K562 (cell line): ENCODE measurements around the gene HNRNPF. TPM values are rescaled to one million over a fixed set of nuclear protein-coding genes. Genes with fewer than 3 reads are reported as not detected.

ENCODE experiments used
- CTBP1 ChIP-seq: fragments of 450-650 bp; IDR thresholded peaks from 2 replicates; pipeline ENCODE4 v1.6.1; 2016; ENCODE audit warnings: borderline replicate concordance
- EWSR1 ChIP-seq: fragments of 450-650 bp; IDR thresholded peaks from 2 replicates; pipeline ENCODE4 v1.6.1; 2018; ENCODE audit warnings: borderline replicate concordance, mild to moderate bottlenecking, low read depth, moderate library complexity; ENCODE audit not compliant: partially characterized antibody
- MED1 ChIP-seq: sonication (generic); formaldehyde crosslinking; IDR thresholded peaks from 2 replicates; pipeline ENCODE4 v1.8.1; 2023; ENCODE audit warnings: missing genetic modification reagents, borderline replicate concordance
- MEF2A ChIP-seq: IDR thresholded peaks from 2 replicates; pipeline ENCODE4 v1.6.1; 2011; ENCODE audit warnings: low read depth, mild to moderate bottlenecking, low read length, moderate library complexity; ENCODE audit not compliant: control insufficient read depth
- MYC ChIP-seq, 2 experiments: fragments of 250-450 bp in 1 of 2; sonication (Bioruptor Pico) in 1 of 2; IDR thresholded peaks; 2 replicates each; pipeline versions ENCODE4 v1.5.1 to v1.6.1; 2012 to 2021; ENCODE audit warnings: low read depth in 2 of 2, borderline replicate concordance in 1 of 2, improper control_type of control experiment in 1 of 2, low read length in 1 of 2, mild to moderate bottlenecking in 1 of 2, moderate library complexity in 1 of 2
- POLR2AphosphoS5 ChIP-seq: IDR thresholded peaks from 2 replicates; pipeline ENCODE4 v1.6.1; 2011; ENCODE audit warnings: mild to moderate bottlenecking, low read depth, low read length, moderate library complexity; ENCODE audit not compliant: control insufficient read depth, insufficient read depth
- RCOR1 ChIP-seq, 2 experiments: IDR thresholded peaks; 2 replicates each; pipeline ENCODE4 v1.6.1; 2012; ENCODE audit warnings: low read depth in 2 of 2, low read length in 2 of 2, borderline replicate concordance in 1 of 2, improper control_type of control experiment in 1 of 2
- ZNF263 ChIP-seq: sonication (generic); formaldehyde crosslinking; IDR thresholded peaks from 2 replicates; pipeline ENCODE4 v1.8.0; 2022; ENCODE audit warnings: mild to moderate bottlenecking, missing genetic modification reagents, borderline replicate concordance
- ZNF695 ChIP-seq: fragments of 450-650 bp; formaldehyde crosslinking; IDR thresholded peaks from 2 replicates; pipeline ENCODE4 v1.4.0; 2020; ENCODE audit warnings: mild to moderate bottlenecking, moderate library complexity
- polyA plus RNA-seq, 8 experiments: library from polyadenylated mRNA; depleted of rRNA in 4 of 8; stranded (reverse) in 5 of 8; unstranded in 3 of 8; fragments of >200 nt; fragmentation: Nextera tagmentation in 2 of 8; fragmentation: Illumina TruSeq in 1 of 8; extraction: Ambion mirVana in 2 of 8; extraction: Trizol in 1 of 8; gene quantifications; 2 replicates each; pipeline versions ENCODE4 v1.2.1 to v1.2.3, GENCODE V29; 2011 to 2014; ENCODE audit warnings: inconsistent platforms in 1 of 8, missing spikeins in 1 of 8
- total RNA-seq, 7 experiments: library from RNA; depleted of rRNA in 6 of 7; stranded (reverse); fragments of >200 nt in 6 of 7; fragmentation: Illumina TruSeq in 2 of 7; extraction: Trizol in 2 of 7; gene quantifications; 2 replicates each; pipeline versions ENCODE4 v1.2.1 to v1.2.3, GENCODE V29; 2011 to 2021; ENCODE audit warnings: low replicate concordance in 1 of 7
- TF ChIP-seq, protein P1 (sequence below): fragments of 200-600 bp; sonication (generic); IDR thresholded peaks from one replicate; pipeline ENCODE4 v1.6.1; 2012; ENCODE audit warnings: mild to moderate bottlenecking, low read depth, low read length, inconsistent platforms
- TF ChIP-seq, protein P2 (sequence below): sonication (generic); formaldehyde crosslinking; IDR thresholded peaks from 2 replicates; pipeline ENCODE4 v1.8.0; 2022; ENCODE audit warnings: missing genetic modification reagents, mild to moderate bottlenecking, borderline replicate concordance

Gene HNRNPF
- total and polyA plus RNA-seq, 9 of the 15 experiments (the other 6 are each of a cell fraction or from before 2014, with no cell fraction given) = 192 to 489 (median 416) TPM

DNA sequence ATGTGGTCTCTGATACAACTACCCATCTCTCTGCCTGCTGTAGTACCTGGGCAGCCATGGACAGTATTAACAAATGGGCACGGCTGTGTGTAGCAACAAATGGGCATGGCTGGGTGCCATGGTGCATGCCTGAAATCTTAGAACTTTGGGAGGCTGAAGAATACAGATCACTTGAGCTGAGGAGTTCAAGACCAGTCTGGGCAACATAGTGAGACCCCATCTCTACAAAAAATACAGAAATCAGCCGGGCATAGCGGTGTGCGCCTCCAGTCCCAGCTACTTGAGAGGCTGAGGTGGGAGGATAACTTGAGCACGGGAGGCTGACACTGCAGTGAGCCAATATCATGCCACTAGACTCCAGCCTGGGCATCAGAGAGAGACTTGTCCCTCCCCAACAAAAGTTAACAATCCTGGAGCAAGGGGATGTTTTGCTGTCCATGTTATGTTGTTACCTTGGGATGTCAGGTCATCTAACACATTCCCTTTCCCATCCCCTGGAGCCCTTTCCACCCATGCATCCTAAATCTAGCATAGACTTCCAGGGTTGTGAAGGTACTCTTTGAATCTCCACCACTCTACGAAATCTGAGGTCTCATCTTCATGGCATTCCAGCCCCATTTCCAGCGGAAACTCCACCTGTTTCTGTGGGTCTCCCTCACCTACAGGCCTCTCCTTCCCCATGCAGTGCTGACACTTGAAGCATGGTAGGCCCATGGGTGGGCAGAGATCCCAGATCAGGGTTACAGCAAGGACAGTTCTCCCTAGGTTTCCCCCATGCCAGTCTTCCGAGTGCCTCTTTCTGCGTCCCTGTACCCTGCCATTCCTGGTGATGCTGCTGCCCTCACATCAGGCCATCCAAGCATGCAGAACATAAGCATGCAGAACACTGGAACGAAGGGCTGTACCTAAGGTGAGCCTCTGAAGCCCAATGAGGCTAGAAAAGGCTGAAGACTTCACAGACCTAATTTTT lies 24.4 kb downstream of the HNRNPF start (continued):
- TF ChIP-seq, protein P1, sequence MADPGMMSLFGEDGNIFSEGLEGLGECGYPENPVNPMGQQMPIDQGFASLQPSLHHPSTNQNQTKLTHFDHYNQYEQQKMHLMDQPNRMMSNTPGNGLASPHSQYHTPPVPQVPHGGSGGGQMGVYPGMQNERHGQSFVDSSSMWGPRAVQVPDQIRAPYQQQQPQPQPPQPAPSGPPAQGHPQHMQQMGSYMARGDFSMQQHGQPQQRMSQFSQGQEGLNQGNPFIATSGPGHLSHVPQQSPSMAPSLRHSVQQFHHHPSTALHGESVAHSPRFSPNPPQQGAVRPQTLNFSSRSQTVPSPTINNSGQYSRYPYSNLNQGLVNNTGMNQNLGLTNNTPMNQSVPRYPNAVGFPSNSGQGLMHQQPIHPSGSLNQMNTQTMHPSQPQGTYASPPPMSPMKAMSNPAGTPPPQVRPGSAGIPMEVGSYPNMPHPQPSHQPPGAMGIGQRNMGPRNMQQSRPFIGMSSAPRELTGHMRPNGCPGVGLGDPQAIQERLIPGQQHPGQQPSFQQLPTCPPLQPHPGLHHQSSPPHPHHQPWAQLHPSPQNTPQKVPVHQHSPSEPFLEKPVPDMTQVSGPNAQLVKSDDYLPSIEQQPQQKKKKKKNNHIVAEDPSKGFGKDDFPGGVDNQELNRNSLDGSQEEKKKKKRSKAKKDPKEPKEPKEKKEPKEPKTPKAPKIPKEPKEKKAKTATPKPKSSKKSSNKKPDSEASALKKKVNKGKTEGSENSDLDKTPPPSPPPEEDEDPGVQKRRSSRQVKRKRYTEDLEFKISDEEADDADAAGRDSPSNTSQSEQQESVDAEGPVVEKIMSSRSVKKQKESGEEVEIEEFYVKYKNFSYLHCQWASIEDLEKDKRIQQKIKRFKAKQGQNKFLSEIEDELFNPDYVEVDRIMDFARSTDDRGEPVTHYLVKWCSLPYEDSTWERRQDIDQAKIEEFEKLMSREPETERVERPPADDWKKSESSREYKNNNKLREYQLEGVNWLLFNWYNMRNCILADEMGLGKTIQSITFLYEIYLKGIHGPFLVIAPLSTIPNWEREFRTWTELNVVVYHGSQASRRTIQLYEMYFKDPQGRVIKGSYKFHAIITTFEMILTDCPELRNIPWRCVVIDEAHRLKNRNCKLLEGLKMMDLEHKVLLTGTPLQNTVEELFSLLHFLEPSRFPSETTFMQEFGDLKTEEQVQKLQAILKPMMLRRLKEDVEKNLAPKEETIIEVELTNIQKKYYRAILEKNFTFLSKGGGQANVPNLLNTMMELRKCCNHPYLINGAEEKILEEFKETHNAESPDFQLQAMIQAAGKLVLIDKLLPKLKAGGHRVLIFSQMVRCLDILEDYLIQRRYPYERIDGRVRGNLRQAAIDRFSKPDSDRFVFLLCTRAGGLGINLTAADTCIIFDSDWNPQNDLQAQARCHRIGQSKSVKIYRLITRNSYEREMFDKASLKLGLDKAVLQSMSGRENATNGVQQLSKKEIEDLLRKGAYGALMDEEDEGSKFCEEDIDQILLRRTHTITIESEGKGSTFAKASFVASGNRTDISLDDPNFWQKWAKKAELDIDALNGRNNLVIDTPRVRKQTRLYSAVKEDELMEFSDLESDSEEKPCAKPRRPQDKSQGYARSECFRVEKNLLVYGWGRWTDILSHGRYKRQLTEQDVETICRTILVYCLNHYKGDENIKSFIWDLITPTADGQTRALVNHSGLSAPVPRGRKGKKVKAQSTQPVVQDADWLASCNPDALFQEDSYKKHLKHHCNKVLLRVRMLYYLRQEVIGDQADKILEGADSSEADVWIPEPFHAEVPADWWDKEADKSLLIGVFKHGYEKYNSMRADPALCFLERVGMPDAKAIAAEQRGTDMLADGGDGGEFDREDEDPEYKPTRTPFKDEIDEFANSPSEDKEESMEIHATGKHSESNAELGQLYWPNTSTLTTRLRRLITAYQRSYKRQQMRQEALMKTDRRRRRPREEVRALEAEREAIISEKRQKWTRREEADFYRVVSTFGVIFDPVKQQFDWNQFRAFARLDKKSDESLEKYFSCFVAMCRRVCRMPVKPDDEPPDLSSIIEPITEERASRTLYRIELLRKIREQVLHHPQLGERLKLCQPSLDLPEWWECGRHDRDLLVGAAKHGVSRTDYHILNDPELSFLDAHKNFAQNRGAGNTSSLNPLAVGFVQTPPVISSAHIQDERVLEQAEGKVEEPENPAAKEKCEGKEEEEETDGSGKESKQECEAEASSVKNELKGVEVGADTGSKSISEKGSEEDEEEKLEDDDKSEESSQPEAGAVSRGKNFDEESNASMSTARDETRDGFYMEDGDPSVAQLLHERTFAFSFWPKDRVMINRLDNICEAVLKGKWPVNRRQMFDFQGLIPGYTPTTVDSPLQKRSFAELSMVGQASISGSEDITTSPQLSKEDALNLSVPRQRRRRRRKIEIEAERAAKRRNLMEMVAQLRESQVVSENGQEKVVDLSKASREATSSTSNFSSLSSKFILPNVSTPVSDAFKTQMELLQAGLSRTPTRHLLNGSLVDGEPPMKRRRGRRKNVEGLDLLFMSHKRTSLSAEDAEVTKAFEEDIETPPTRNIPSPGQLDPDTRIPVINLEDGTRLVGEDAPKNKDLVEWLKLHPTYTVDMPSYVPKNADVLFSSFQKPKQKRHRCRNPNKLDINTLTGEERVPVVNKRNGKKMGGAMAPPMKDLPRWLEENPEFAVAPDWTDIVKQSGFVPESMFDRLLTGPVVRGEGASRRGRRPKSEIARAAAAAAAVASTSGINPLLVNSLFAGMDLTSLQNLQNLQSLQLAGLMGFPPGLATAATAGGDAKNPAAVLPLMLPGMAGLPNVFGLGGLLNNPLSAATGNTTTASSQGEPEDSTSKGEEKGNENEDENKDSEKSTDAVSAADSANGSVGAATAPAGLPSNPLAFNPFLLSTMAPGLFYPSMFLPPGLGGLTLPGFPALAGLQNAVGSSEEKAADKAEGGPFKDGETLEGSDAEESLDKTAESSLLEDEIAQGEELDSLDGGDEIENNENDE = peak; percentile 34
- TF ChIP-seq MEF2A (no peak), ZNF695 (CRISPR knock-in tag) (peak; percentile 88), RCOR1 (IDR thresholded peaks at IDR 0.05; ENCODE audit: borderline replicate concordance in 1 of 2, low read depth in 2 of 2, low read length in 2 of 2) (no peak), POLR2AphosphoS5 (peak; percentile 75), EWSR1 (peak; percentile 70), CTBP1 (peak; percentile 70; the same call in 1 of the 2 replicates), MED1 (CRISPR knock-in tag) (no peak), MYC (IDR thresholded peaks at IDR 0.05; ENCODE audit: low read depth, low read length) (no peak), MYC (CRISPR knock-in tag; IDR thresholded peaks at IDR 0.05; ENCODE audit: borderline replicate concordance, low read depth) (0 out of 2 replicates have a peak, but pooled peaks have one; percentile 14), ZNF263 (no peak)
- TF ChIP-seq, protein P2, sequence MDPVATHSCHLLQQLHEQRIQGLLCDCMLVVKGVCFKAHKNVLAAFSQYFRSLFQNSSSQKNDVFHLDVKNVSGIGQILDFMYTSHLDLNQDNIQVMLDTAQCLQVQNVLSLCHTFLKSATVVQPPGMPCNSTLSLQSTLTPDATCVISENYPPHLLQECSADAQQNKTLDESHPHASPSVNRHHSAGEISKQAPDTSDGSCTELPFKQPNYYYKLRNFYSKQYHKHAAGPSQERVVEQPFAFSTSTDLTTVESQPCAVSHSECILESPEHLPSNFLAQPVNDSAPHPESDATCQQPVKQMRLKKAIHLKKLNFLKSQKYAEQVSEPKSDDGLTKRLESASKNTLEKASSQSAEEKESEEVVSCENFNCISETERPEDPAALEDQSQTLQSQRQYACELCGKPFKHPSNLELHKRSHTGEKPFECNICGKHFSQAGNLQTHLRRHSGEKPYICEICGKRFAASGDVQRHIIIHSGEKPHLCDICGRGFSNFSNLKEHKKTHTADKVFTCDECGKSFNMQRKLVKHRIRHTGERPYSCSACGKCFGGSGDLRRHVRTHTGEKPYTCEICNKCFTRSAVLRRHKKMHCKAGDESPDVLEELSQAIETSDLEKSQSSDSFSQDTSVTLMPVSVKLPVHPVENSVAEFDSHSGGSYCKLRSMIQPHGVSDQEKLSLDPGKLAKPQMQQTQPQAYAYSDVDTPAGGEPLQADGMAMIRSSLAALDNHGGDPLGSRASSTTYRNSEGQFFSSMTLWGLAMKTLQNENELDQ (CRISPR knock-in tag) = no peak
